HepG2 (cell line): ENCODE measurements around the gene ZNF687.

Experiments
- AFF4 ChIP-seq: sonication (generic); formaldehyde crosslinking; IDR thresholded peaks from 2 replicates; pipeline ENCODE4 v1.4.0; 2020; ENCODE audit warnings: missing genetic modification reagents
- ATF6 ChIP-seq: sonication (generic); formaldehyde crosslinking; conservative IDR thresholded peaks from 2 replicates; pipeline ENCODE4 v1.4.0; 2020; ENCODE audit warnings: missing genetic modification reagents
- GMEB2 ChIP-seq: IDR thresholded peaks from 2 replicates; pipeline ENCODE4 v1.6.1; 2016; ENCODE audit warnings: missing biosample characterization, missing genetic modification reagents, low read depth
- PREB ChIP-seq: sonication (generic); formaldehyde crosslinking; IDR thresholded peaks from 2 replicates; pipeline ENCODE4 v1.4.0; 2020; ENCODE audit warnings: missing genetic modification reagents
- TARDBP ChIP-seq: sonication (generic); formaldehyde crosslinking; IDR thresholded peaks from 2 replicates; pipeline ENCODE4 v1.8.0; 2022; ENCODE audit warnings: mild to moderate bottlenecking, missing genetic modification reagents
- ZNF224 ChIP-seq: sonication (generic); formaldehyde crosslinking; IDR thresholded peaks from 2 replicates; pipeline ENCODE4 v1.5.0; 2020; ENCODE audit warnings: mild to moderate bottlenecking, missing genetic modification reagents
- ZNF280D ChIP-seq: sonication (generic); formaldehyde crosslinking; IDR thresholded peaks from 2 replicates; pipeline ENCODE4 v1.5.1; 2020; ENCODE audit warnings: mild to moderate bottlenecking, missing genetic modification reagents
- ZNF768 ChIP-seq: sonication (generic); formaldehyde crosslinking; IDR thresholded peaks from 2 replicates; pipeline ENCODE4 v1.4.0; 2020; ENCODE audit warnings: missing genetic modification reagents

- TF ChIP-seq ATF6: no peak
- TF ChIP-seq AFF4 (CRISPR knock-in tag): no peak
- TF ChIP-seq ZNF768 (CRISPR knock-in tag): no peak
- no peak for TF ChIP-seq TARDBP (CRISPR knock-in tag)
- no peak for TF ChIP-seq GMEB2 (CRISPR knock-in tag)
- no peak for TF ChIP-seq PREB (CRISPR knock-in tag)
- 0 out of 2 replicates have a peak, but pooled peaks have one; percentile 57 for TF ChIP-seq ZNF224 (CRISPR knock-in tag)
- TF ChIP-seq ZNF280D (CRISPR knock-in tag): no peak
Measured at GRCh38 chr1:151327223-151327902, 45.3 kb downstream of the ZNF687 start, which contains the start of gene PI4KB.
